ENCODE data around the gene GBA3. TPM values are rescaled to one million over a fixed set of nuclear protein-coding genes. Genes with fewer than 3 reads are reported as not detected.

Gene GBA3
- total RNA-seq, 1 donor from 2014 or later = 1.0 TPM

GRCh38 chr4:22730021-22730420 is 37.3 kb downstream of the GBA3 start:
- TF ChIP-seq CTCF (IDR thresholded peaks at IDR 0.05) = no peak

GRCh38 chr4:22733816-22734215 is 41.1 kb downstream of the GBA3 start:
- DNase-seq (no peak), ATAC-seq (no peak)
- no peaks in the 10 kb centered on the region for H3K36me3 ChIP-seq
- intact Hi-C loops (cut with DNase I) = no loop called here
- no peaks in the 10 kb centered on the region for H3K4me1 ChIP-seq
- H3K4me3 ChIP-seq = no peak overlapping the region
- H3K27ac ChIP-seq = no peak overlapping the region
- H3K27me3 ChIP-seq (ENCODE audit: low read depth) = no peaks in the 10 kb centered on the region
- no peak for TF ChIP-seq CTCF (IDR thresholded peaks at IDR 0.05)
- H3K9me3 ChIP-seq = no peaks in the 10 kb centered on the region

More at GRCh38 chr4:22730021-22730420, 37.3 kb downstream of the GBA3 start:
- H3K27ac ChIP-seq = no peak overlapping the region
- no peaks in the 10 kb centered on the region for H3K36me3 ChIP-seq
- H3K9me3 ChIP-seq = no peaks in the 10 kb centered on the region
- no peak for DNase-seq
- intact Hi-C loops (cut with DNase I) = no loop called here
- no peaks in the 10 kb centered on the region for H3K4me1 ChIP-seq
- H3K27me3 ChIP-seq (ENCODE audit: low read depth) = no peaks in the 10 kb centered on the region
- ATAC-seq = no peak
- no peak overlapping the region for H3K4me3 ChIP-seq

GRCh38 chr4:22736912-22737311 is 44.2 kb downstream of the GBA3 start:
- intact Hi-C loops (cut with DNase I) = no loop called here
- no peaks in the 10 kb centered on the region for H3K36me3 ChIP-seq
- ATAC-seq (no peak), DNase-seq (no peak)
- no peak overlapping the region for H3K27ac ChIP-seq
- no peak for TF ChIP-seq CTCF (IDR thresholded peaks at IDR 0.05)
- no peaks in the 10 kb centered on the region for H3K27me3 ChIP-seq (ENCODE audit: low read depth)
- no peaks in the 10 kb centered on the region for H3K4me1 ChIP-seq
- no peaks in the 10 kb centered on the region for H3K9me3 ChIP-seq
- no peak overlapping the region for H3K4me3 ChIP-seq

- Histone ChIP-seq H3K9me3 (no peaks in the 10 kb centered on the region), H3K27me3 (ENCODE audit: low read depth) (no peaks in the 10 kb centered on the region), H3K27ac (no peak overlapping the region), H3K4me3 (no peak overlapping the region), H3K36me3 (no peaks in the 10 kb centered on the region), H3K4me1 (no peaks in the 10 kb centered on the region)
- ATAC-seq (no peak), DNase-seq (no peak)
- TF ChIP-seq CTCF (IDR thresholded peaks at IDR 0.05) = no peak
- intact Hi-C loops (cut with DNase I) = no loop called here
Measured at GRCh38 chr4:22739968-22740367, 47.2 kb downstream of the GBA3 start.

- no peaks in the 10 kb centered on the region for H3K27me3 ChIP-seq (ENCODE audit: low read depth)
- no peaks in the 10 kb centered on the region for H3K36me3 ChIP-seq
- no peaks in the 10 kb centered on the region for H3K9me3 ChIP-seq
- H3K4me1 ChIP-seq = no peaks in the 10 kb centered on the region
- no peak overlapping the region for H3K4me3 ChIP-seq
- H3K27ac ChIP-seq = no peak overlapping the region
- no peak for TF ChIP-seq CTCF (IDR thresholded peaks at IDR 0.05)
- intact Hi-C loops (cut with DNase I) = no loop called here
- ATAC-seq (no peak), DNase-seq (no peak)
Measured at GRCh38 chr4:22741744-22742143, 49.0 kb downstream of the GBA3 start.

GRCh38 chr4:22743290-22743689 is 50.6 kb downstream of the GBA3 start:
- Histone ChIP-seq H3K27ac (no peak overlapping the region), H3K4me3 (no peak overlapping the region), H3K4me1 (no peaks in the 10 kb centered on the region), H3K27me3 (ENCODE audit: low read depth) (no peaks in the 10 kb centered on the region), H3K36me3 (no peaks in the 10 kb centered on the region), H3K9me3 (no peaks in the 10 kb centered on the region)
- DNase-seq = no peak
- no peak for ATAC-seq
- no peak for TF ChIP-seq CTCF (IDR thresholded peaks at IDR 0.05)
- intact Hi-C loops (cut with DNase I) = no loop called here
